Measurements from ENCODE around the gene YDJC.

- TF ChIP-seq, protein P1, sequence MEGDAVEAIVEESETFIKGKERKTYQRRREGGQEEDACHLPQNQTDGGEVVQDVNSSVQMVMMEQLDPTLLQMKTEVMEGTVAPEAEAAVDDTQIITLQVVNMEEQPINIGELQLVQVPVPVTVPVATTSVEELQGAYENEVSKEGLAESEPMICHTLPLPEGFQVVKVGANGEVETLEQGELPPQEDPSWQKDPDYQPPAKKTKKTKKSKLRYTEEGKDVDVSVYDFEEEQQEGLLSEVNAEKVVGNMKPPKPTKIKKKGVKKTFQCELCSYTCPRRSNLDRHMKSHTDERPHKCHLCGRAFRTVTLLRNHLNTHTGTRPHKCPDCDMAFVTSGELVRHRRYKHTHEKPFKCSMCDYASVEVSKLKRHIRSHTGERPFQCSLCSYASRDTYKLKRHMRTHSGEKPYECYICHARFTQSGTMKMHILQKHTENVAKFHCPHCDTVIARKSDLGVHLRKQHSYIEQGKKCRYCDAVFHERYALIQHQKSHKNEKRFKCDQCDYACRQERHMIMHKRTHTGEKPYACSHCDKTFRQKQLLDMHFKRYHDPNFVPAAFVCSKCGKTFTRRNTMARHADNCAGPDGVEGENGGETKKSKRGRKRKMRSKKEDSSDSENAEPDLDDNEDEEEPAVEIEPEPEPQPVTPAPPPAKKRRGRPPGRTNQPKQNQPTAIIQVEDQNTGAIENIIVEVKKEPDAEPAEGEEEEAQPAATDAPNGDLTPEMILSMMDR (IDR thresholded peaks at IDR 0.05; ENCODE audit: control extremely low read depth in 1 of 3, insufficient read depth in 1 of 3, low read depth in 1 of 3, low read length in 3 of 3): no peak
- TF ChIP-seq MAFK (IDR thresholded peaks at IDR 0.05; ENCODE audit: low read depth, low read length) (no peak), YY1 (IDR thresholded peaks at IDR 0.05; ENCODE audit: low read depth, low read length) (no peak), RAD21 (IDR thresholded peaks at IDR 0.05 in 1 of 2, conservative IDR thresholded peaks at IDR 0.05 in 1 of 2; ENCODE audit: low read depth in 2 of 2, low read length in 2 of 2) (no peak), EZH2 (IDR thresholded peaks at IDR 0.05; ENCODE audit: low read depth, low read length, severe bottlenecking) (no peak), SRF (IDR thresholded peaks at IDR 0.05; ENCODE audit: low read depth, low read length) (no peak), TBP (IDR thresholded peaks at IDR 0.05; ENCODE audit: low read depth, low read length) (no peak), CHD2 (IDR thresholded peaks at IDR 0.05; ENCODE audit: low read length) (no peak), POLR2AphosphoS5 (IDR thresholded peaks at IDR 0.05; ENCODE audit: low read depth, low read length) (no peak), CREB1 (IDR thresholded peaks at IDR 0.05) (no peak), POLR2A (IDR thresholded peaks at IDR 0.05; ENCODE audit: control extremely low read depth in 1 of 2, low read depth in 2 of 2, low read length in 2 of 2) (no peak), FOSL1 (IDR thresholded peaks at IDR 0.05; ENCODE audit: insufficient read depth, low read depth, low read length) (no peak), POU5F1 (IDR thresholded peaks at IDR 0.05; ENCODE audit: low read depth, low read length) (no peak)
Observed at GRCh38 chr22:21640810-21641209, 11.0 kb upstream of the YDJC start.

All from H1 (cell line).